ENCODE measurements around the gene ARFGEF3.
"Not testable (repeated sequence)": the region's sequence is repeated elsewhere in the genome, so short reads cannot be mapped to it uniquely, and the experiment has no call there.

The ARFGEF3 gene

GRCh38 chr6:138204792-138205384 lies 43.1 kb downstream of the ARFGEF3 start:
- H3K4me1 ChIP-seq (ENCODE audit: control insufficient read depth, insufficient read depth, low read length) = peaks cover 12% of the 10 kb centered on the region
- no peaks in the 10 kb centered on the region for H3K9me3 ChIP-seq (ENCODE audit: control insufficient read depth, low read length)
- no peak overlapping the region for H3K9ac ChIP-seq (ENCODE audit: low read length)
- no peak overlapping the region for H3K4me3 ChIP-seq (ENCODE audit: low read length)
- no peaks in the 10 kb centered on the region for H3K36me3 ChIP-seq (ENCODE audit: control insufficient read depth, insufficient read depth, low read length)
- H3K27me3 ChIP-seq (ENCODE audit: control insufficient read depth, insufficient read depth, low read length) = no peaks in the 10 kb centered on the region

DNA sequence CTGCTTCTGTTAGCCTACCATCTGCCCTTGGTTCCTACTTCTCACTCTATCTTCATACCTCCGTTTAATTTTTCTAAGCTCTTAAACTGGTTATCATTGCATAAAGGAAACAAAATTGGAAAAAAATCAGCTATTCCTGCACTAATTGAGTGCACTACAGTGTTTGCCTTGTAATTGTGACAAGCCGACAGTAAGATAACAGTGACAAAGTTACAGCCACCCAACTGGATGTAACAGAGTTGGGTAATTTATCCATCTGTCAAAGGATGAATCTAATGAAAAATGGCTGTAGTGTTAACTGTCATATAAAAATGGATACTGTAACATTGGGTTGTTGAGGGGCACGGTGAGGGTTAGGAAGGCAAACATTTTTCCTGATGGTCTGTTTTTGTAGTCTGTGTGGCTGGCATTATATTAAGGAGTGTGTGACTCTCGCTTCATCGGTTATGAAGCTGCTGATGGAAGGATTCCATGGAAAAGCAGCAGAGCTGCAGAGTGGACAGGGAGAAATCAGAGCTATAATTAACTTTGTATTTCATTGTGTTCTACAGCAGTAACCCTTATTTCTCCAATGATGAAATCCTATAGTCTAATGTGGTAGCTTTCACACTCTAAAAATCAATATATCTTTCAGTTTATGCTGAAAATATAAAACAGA lies 43.8 kb downstream of the ARFGEF3 start:
- H3K9me3 ChIP-seq (ENCODE audit: control insufficient read depth, low read length) = no peaks in the 10 kb centered on the region
- H3K27me3 ChIP-seq (ENCODE audit: control insufficient read depth, insufficient read depth, low read length) = no peaks in the 10 kb centered on the region
- peaks cover 12% of the 10 kb centered on the region for H3K4me1 ChIP-seq (ENCODE audit: control insufficient read depth, insufficient read depth, low read length)
- H3K9ac ChIP-seq (ENCODE audit: low read length) = no peak overlapping the region
- no peak overlapping the region for H3K4me3 ChIP-seq (ENCODE audit: low read length)
- no peaks in the 10 kb centered on the region for H3K36me3 ChIP-seq (ENCODE audit: control insufficient read depth, insufficient read depth, low read length)

- H3K4me1 ChIP-seq (ENCODE audit: control insufficient read depth, insufficient read depth, low read length) = peaks cover 12% of the 10 kb centered on the region
- H3K27me3 ChIP-seq (ENCODE audit: control insufficient read depth, insufficient read depth, low read length) = no peaks in the 10 kb centered on the region
- no peaks in the 10 kb centered on the region for H3K9me3 ChIP-seq (ENCODE audit: control insufficient read depth, low read length)
- no peak overlapping the region for H3K4me3 ChIP-seq (ENCODE audit: low read length)
- H3K36me3 ChIP-seq (ENCODE audit: control insufficient read depth, insufficient read depth, low read length) = no peaks in the 10 kb centered on the region
- no peak overlapping the region for H3K9ac ChIP-seq (ENCODE audit: low read length)
Measured at GRCh38 chr6:138206862-138207261, 45.1 kb downstream of the ARFGEF3 start.

- Histone ChIP-seq H3K9me3 (ENCODE audit: control insufficient read depth, low read length) (no peaks in the 10 kb centered on the region), H3K9ac (ENCODE audit: low read length) (no peak overlapping the region), H3K4me1 (ENCODE audit: control insufficient read depth, insufficient read depth, low read length) (no peaks in the 10 kb centered on the region), H3K36me3 (ENCODE audit: control insufficient read depth, insufficient read depth, low read length) (no peaks in the 10 kb centered on the region), H3K27me3 (ENCODE audit: control insufficient read depth, insufficient read depth, low read length) (no peaks in the 10 kb centered on the region), H3K4me3 (ENCODE audit: low read length) (no peak overlapping the region)
Measured at GRCh38 chr6:138211048-138211581, 49.4 kb downstream of the ARFGEF3 start.

GRCh38 chr6:138211601-138212000 lies 49.9 kb downstream of the ARFGEF3 start:
- Histone ChIP-seq H3K9me3 (ENCODE audit: control insufficient read depth, low read length) (no peaks in the 10 kb centered on the region), H3K27me3 (ENCODE audit: control insufficient read depth, insufficient read depth, low read length) (no peaks in the 10 kb centered on the region), H3K36me3 (ENCODE audit: control insufficient read depth, insufficient read depth, low read length) (no peaks in the 10 kb centered on the region), H3K9ac (ENCODE audit: low read length) (no peak overlapping the region), H3K4me3 (ENCODE audit: low read length) (no peak overlapping the region), H3K4me1 (ENCODE audit: control insufficient read depth, insufficient read depth, low read length) (no peaks in the 10 kb centered on the region)

GRCh38 chr6:138212530-138212929 lies 50.8 kb downstream of the ARFGEF3 start:
- not testable (repeated sequence) for H3K36me3 ChIP-seq (ENCODE audit: control insufficient read depth, insufficient read depth, low read length); H3K4me3 ChIP-seq (ENCODE audit: low read length); H3K27me3 ChIP-seq (ENCODE audit: control insufficient read depth, insufficient read depth, low read length); H3K9ac ChIP-seq (ENCODE audit: low read length); H3K4me1 ChIP-seq (ENCODE audit: control insufficient read depth, insufficient read depth, low read length); H3K9me3 ChIP-seq (ENCODE audit: control insufficient read depth, low read length)

- H3K36me3 ChIP-seq (ENCODE audit: control insufficient read depth, insufficient read depth, low read length) = no peaks in the 10 kb centered on the region
- no peaks in the 10 kb centered on the region for H3K9me3 ChIP-seq (ENCODE audit: control insufficient read depth, low read length)
- peaks cover 6% of the 10 kb centered on the region for H3K4me1 ChIP-seq (ENCODE audit: control insufficient read depth, insufficient read depth, low read length)
- no peak overlapping the region for H3K9ac ChIP-seq (ENCODE audit: low read length)
- no peak overlapping the region for H3K4me3 ChIP-seq (ENCODE audit: low read length)
- no peaks in the 10 kb centered on the region for H3K27me3 ChIP-seq (ENCODE audit: control insufficient read depth, insufficient read depth, low read length)
Measured at GRCh38 chr6:138215093-138215782, 53.5 kb downstream of the ARFGEF3 start.

- Histone ChIP-seq H3K27me3 (ENCODE audit: control insufficient read depth, insufficient read depth, low read length) (no peaks in the 10 kb centered on the region), H3K4me3 (ENCODE audit: low read length) (no peak within 1 kb of the TSS), H3K9ac (ENCODE audit: low read length) (no peak within 1 kb of the TSS), H3K9me3 (ENCODE audit: control insufficient read depth, low read length) (no peaks in the 10 kb centered on the region), H3K36me3 (ENCODE audit: control insufficient read depth, insufficient read depth, low read length) (no peaks in the 10 kb centered on the region), H3K4me1 (ENCODE audit: control insufficient read depth, insufficient read depth, low read length) (peaks cover 14% of the 10 kb centered on the region)
Measured at GRCh38 chr6:138218449-138218848, 56.7 kb downstream of the ARFGEF3 start, which contains the start of gene PBOV1. PBOV1 (minus strand) TSS chr6:138218491; CDS start chr6:138218395, 96 bp downstream.

DNA sequence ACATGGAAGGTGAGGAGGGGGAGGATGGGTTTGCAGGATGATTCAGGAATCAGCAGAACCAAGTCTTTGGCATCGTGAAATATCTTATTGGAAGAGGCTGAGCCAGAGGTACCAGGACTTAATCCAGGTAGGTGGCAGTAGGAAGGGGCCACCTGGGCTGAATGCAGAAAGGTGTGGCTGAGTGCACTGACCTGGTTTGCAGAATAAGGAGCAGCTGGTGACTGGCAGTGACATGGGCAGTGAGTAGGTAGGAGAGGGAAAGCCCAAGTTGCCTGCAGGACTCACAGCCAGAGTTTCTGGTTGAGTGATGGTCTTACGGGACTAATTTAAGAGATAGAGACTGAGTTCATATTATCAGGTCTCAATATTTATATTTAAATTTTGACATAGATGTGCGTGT lies 57.7 kb downstream of the ARFGEF3 start:
- Histone ChIP-seq H3K9ac (ENCODE audit: low read length) (no peak overlapping the region), H3K27me3 (ENCODE audit: control insufficient read depth, insufficient read depth, low read length) (no peaks in the 10 kb centered on the region), H3K4me1 (ENCODE audit: control insufficient read depth, insufficient read depth, low read length) (peaks cover 22% of the 10 kb centered on the region), H3K9me3 (ENCODE audit: control insufficient read depth, low read length) (no peaks in the 10 kb centered on the region), H3K36me3 (ENCODE audit: control insufficient read depth, insufficient read depth, low read length) (no peaks in the 10 kb centered on the region), H3K4me3 (ENCODE audit: low read length) (no peak overlapping the region)

DNA sequence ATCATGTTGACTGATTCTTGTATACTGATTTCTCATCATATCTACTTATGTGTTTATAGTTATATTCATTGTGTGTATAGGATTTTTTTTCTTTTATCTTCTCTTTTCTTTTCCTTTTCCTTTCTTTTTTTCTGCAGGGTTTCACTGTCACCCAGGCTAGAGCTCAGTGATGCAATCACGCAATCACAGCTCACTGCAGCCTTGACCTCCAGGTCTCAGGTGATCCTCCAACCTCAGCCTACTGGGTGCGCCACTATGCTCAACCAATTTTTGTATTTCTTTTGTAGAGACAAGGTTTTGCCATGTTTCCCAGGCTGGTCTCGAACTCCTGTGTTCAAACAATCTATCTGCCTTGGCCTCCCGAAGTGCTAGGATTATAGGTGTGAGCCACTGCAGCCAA lies 58.2 kb downstream of the ARFGEF3 start:
- H3K4me3 ChIP-seq (ENCODE audit: low read length) = no peak overlapping the region

DNA sequence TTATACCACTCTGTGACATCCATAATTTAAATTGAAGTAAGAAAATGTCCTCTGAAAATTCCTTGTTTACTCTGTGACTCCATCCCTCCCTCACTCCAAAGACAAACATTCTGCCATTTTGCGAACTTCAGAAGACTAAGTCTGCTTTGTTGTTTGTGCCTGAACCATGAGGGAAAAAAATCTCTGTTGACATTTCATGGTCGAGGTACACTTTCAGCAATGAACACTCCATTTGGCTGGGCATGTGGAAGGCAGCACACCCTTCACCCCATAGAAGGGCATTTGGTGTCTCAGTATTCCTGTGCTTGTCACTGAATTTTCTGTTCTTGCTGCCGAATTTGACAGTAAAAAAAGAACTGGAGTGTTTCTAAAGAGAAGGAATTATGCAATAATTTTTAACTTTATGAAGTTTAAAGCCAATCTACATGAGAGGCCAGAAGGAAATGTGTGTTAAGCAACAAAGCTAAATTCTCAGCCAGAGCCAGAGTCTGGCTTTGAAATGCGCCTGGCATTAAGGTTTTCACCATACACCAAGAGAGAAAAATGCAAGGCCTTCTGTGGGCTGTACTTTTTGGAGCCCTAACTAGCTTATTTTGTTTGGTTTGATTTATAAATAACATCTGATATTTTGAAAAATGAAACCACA lies 61.3 kb downstream of the ARFGEF3 start:
- Histone ChIP-seq H3K27me3 (ENCODE audit: control insufficient read depth, insufficient read depth, low read length) (no peaks in the 10 kb centered on the region), H3K9ac (ENCODE audit: low read length) (no peak overlapping the region), H3K9me3 (ENCODE audit: control insufficient read depth, low read length) (no peaks in the 10 kb centered on the region), H3K4me3 (ENCODE audit: low read length) (no peak overlapping the region), H3K36me3 (ENCODE audit: control insufficient read depth, insufficient read depth, low read length) (no peaks in the 10 kb centered on the region), H3K4me1 (ENCODE audit: control insufficient read depth, insufficient read depth, low read length) (peaks cover 45% of the 10 kb centered on the region)

More for the DNA sequence above, 58.2 kb downstream of the ARFGEF3 start:
- no peak overlapping the region for H3K9ac ChIP-seq (ENCODE audit: low read length)
- H3K27me3 ChIP-seq (ENCODE audit: control insufficient read depth, insufficient read depth, low read length) = no peaks in the 10 kb centered on the region
- peaks cover 24% of the 10 kb centered on the region for H3K4me1 ChIP-seq (ENCODE audit: control insufficient read depth, insufficient read depth, low read length)
- H3K36me3 ChIP-seq (ENCODE audit: control insufficient read depth, insufficient read depth, low read length) = no peaks in the 10 kb centered on the region
- H3K9me3 ChIP-seq (ENCODE audit: control insufficient read depth, low read length) = no peaks in the 10 kb centered on the region

DNA sequence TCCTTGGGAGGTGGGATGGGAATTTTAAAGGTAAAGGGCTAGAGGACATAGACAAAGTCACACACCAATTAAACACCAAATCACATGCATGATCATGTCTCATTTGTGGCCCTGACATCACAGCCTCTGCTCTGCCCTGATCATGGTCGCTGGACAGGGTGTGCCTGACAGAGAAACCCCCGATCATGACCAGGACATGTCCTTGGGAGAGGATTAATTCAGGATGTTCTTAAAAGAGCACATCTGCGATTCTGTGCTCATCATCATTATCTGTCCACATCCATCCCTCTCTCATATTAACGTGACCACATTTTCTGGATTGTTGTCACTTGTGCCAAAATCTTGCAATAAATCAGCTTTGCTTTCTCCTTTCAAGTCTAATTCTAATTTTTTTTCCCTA lies 64.2 kb downstream of the ARFGEF3 start:
- Histone ChIP-seq H3K27me3 (ENCODE audit: control insufficient read depth, insufficient read depth, low read length) (no peaks in the 10 kb centered on the region), H3K4me1 (ENCODE audit: control insufficient read depth, insufficient read depth, low read length) (peaks cover 67% of the 10 kb centered on the region), H3K9ac (ENCODE audit: low read length) (peak overlapping the region; percentile 7), H3K9me3 (ENCODE audit: control insufficient read depth, low read length) (no peaks in the 10 kb centered on the region), H3K4me3 (ENCODE audit: low read length) (no peak overlapping the region), H3K36me3 (ENCODE audit: control insufficient read depth, insufficient read depth, low read length) (no peaks in the 10 kb centered on the region)
